HG02588 (cell line): ENCODE data around the gene FBXL5.

Experiments
- ATAC-seq: cut with Tn5 transposase; IDR thresholded peaks from one replicate; pipeline ENCODE4 v1.9.1; 2021; ENCODE audit warnings: mild to moderate bottlenecking, moderate library complexity; ENCODE audit not compliant: unreplicated experiment

The FBXL5 gene

GRCh38 chr4:15655223-15656037, at the start of gene FBXL5:
Gene FBXL5 (minus strand): TSS chr4:15655357. CDS start chr4:15655287, 70 bp downstream.
- ATAC-seq: peak; percentile 73

- no peak for ATAC-seq
Measured at GRCh38 chr4:15704129-15704528, 49.0 kb upstream of the FBXL5 start.

- ATAC-seq: no peak
Measured at GRCh38 chr4:15703439-15703838, 48.3 kb upstream of the FBXL5 start.

GRCh38 chr4:15702941-15703403, 47.8 kb upstream of the FBXL5 start, which contains the start of gene BST1:
Gene BST1 (plus strand): TSS chr4:15703065. CDS start chr4:15703145, 80 bp downstream.
- peak; percentile 65 for ATAC-seq

GRCh38 chr4:15696866-15697265, 41.7 kb upstream of the FBXL5 start:
- ATAC-seq: no peak

- ATAC-seq: no peak
Measured at GRCh38 chr4:15695729-15696128, 40.6 kb upstream of the FBXL5 start.

GRCh38 chr4:15695240-15695699, 40.1 kb upstream of the FBXL5 start:
- no peak for ATAC-seq

- no peak for ATAC-seq
Measured at GRCh38 chr4:15694431-15694830, 39.3 kb upstream of the FBXL5 start.

- ATAC-seq: no peak
Measured at GRCh38 chr4:15692602-15693001, 37.4 kb upstream of the FBXL5 start.

- no peak for ATAC-seq
Measured at GRCh38 chr4:15691346-15692135, 36.4 kb upstream of the FBXL5 start.

- no peak for ATAC-seq
Measured at GRCh38 chr4:15690020-15690809, 35.1 kb upstream of the FBXL5 start.

GRCh38 chr4:15689540-15689939, 34.4 kb upstream of the FBXL5 start:
- ATAC-seq: no peak

- no peak for ATAC-seq
Measured at GRCh38 chr4:15688051-15688450, 32.9 kb upstream of the FBXL5 start.

- ATAC-seq: no peak
Measured at GRCh38 chr4:15684498-15684897, 29.3 kb upstream of the FBXL5 start.

- no peak for ATAC-seq
Measured at GRCh38 chr4:15683143-15683495, 28.0 kb upstream of the FBXL5 start.

- no peak for ATAC-seq
Measured at GRCh38 chr4:15682242-15683142, 27.3 kb upstream of the FBXL5 start.

- peak; percentile 94 for ATAC-seq
Measured at GRCh38 chr4:15681372-15682241, 26.4 kb upstream of the FBXL5 start, which contains the start of gene FAM200B. Gene FAM200B (plus strand): TSS chr4:15681827. CDS start chr4:15686978, 5,151 bp downstream.

GRCh38 chr4:15681067-15681371, 25.9 kb upstream of the FBXL5 start:
- no peak for ATAC-seq

- no peak for ATAC-seq
Measured at GRCh38 chr4:15677507-15677988, 22.4 kb upstream of the FBXL5 start.
